ENCODE results near the gene FBXO28. TPM values are rescaled to one million over a fixed set of nuclear protein-coding genes. Genes with fewer than 3 reads are reported as not detected.

FBXO28 gene
- total and polyA plus RNA-seq, 2 donors = 18.3 to 19.6 TPM

- 98% methylated on average over 11 of the region's 11 CpGs for WGBS
- no peak overlapping the region for H3K27ac ChIP-seq (ENCODE audit: low read depth in 1 of 2, low read length in 1 of 2)
- no peaks in the 10 kb centered on the region for H3K27me3 ChIP-seq (ENCODE audit: control insufficient read depth in 2 of 2, insufficient read depth in 1 of 2, low read length in 1 of 2)
- no peak for DNase-seq (ENCODE audit: low read depth in 6 of 9, low spot score in 9 of 9)
- peaks cover 16 to 35% of the 10 kb centered on the region in 2 donors for H3K36me3 ChIP-seq (ENCODE audit: control insufficient read depth in 2 of 2, insufficient read depth in 2 of 2, low read length in 1 of 2)
- no peaks in the 10 kb centered on the region for H3K9me3 ChIP-seq (ENCODE audit: control insufficient read depth in 2 of 2, insufficient read depth in 1 of 2, low read length in 1 of 2)
- no peaks in the 10 kb centered on the region for H3K4me1 ChIP-seq (ENCODE audit: control insufficient read depth in 2 of 2, insufficient read depth in 2 of 2, low read length in 2 of 2)
- H3K4me3 ChIP-seq (ENCODE audit: low read length in 2 of 2) = no peak overlapping the region
These were observed 43.4 kb downstream of the FBXO28 start for GRCh38 chr1:224157316-224157715.

GRCh38 chr1:224159541-224159940 is 45.6 kb downstream of the FBXO28 start:
- Histone ChIP-seq H3K4me3 (ENCODE audit: low read length in 2 of 2) (no peak overlapping the region), H3K9me3 (ENCODE audit: control insufficient read depth in 2 of 2, insufficient read depth in 1 of 2, low read length in 1 of 2) (no peaks in the 10 kb centered on the region), H3K27me3 (ENCODE audit: control insufficient read depth in 2 of 2, insufficient read depth in 1 of 2, low read length in 1 of 2) (no peaks in the 10 kb centered on the region), H3K4me1 (ENCODE audit: control insufficient read depth in 2 of 2, insufficient read depth in 2 of 2, low read length in 2 of 2) (no peaks in the 10 kb centered on the region), H3K27ac (ENCODE audit: low read depth in 1 of 2, low read length in 1 of 2) (no peak overlapping the region), H3K36me3 (ENCODE audit: control insufficient read depth in 2 of 2, insufficient read depth in 2 of 2, low read length in 1 of 2) (peaks cover 12 to 35% of the 10 kb centered on the region in 2 donors)
- no peak for DNase-seq (ENCODE audit: low read depth in 6 of 9, low spot score in 9 of 9)
- 82% methylated on average over 6 of the region's 6 CpGs for WGBS

GRCh38 chr1:224160171-224160682 is 46.3 kb downstream of the FBXO28 start:
- Histone ChIP-seq H3K9me3 (ENCODE audit: control insufficient read depth in 2 of 2, insufficient read depth in 1 of 2, low read length in 1 of 2) (no peaks in the 10 kb centered on the region), H3K27ac (ENCODE audit: low read depth in 1 of 2, low read length in 1 of 2) (no peak overlapping the region), H3K4me1 (ENCODE audit: control insufficient read depth in 2 of 2, insufficient read depth in 2 of 2, low read length in 2 of 2) (no peaks in the 10 kb centered on the region), H3K27me3 (ENCODE audit: control insufficient read depth in 2 of 2, insufficient read depth in 1 of 2, low read length in 1 of 2) (no peaks in the 10 kb centered on the region), H3K36me3 (ENCODE audit: control insufficient read depth in 2 of 2, insufficient read depth in 2 of 2, low read length in 1 of 2) (peaks cover 12 to 35% of the 10 kb centered on the region in 2 donors), H3K4me3 (ENCODE audit: low read length in 2 of 2) (no peak overlapping the region)
- WGBS = 98% methylated on average over 9 of the region's 9 CpGs
- no peak for DNase-seq (ENCODE audit: low read depth in 6 of 9, low spot score in 9 of 9)

- Histone ChIP-seq H3K4me3 (ENCODE audit: low read length in 2 of 2) (no peak overlapping the region), H3K36me3 (ENCODE audit: control insufficient read depth in 2 of 2, insufficient read depth in 2 of 2, low read length in 1 of 2) (peaks cover 7 to 16% of the 10 kb centered on the region in 2 donors), H3K27me3 (ENCODE audit: control insufficient read depth in 2 of 2, insufficient read depth in 1 of 2, low read length in 1 of 2) (no peaks in the 10 kb centered on the region), H3K27ac (ENCODE audit: low read depth in 1 of 2, low read length in 1 of 2) (no peak overlapping the region), H3K9me3 (ENCODE audit: control insufficient read depth in 2 of 2, insufficient read depth in 1 of 2, low read length in 1 of 2) (no peaks in the 10 kb centered on the region), H3K4me1 (ENCODE audit: control insufficient read depth in 2 of 2, insufficient read depth in 2 of 2, low read length in 2 of 2) (no peaks in the 10 kb centered on the region)
- WGBS = over 99% methylated on average over 8 of the region's 8 CpGs
- DNase-seq (ENCODE audit: low read depth in 6 of 9, low spot score in 9 of 9) = no peak
These were observed 48.9 kb downstream of the FBXO28 start for GRCh38 chr1:224162768-224163167.

GRCh38 chr1:224163311-224163710 is 49.4 kb downstream of the FBXO28 start:
- no peak overlapping the region for H3K27ac ChIP-seq (ENCODE audit: low read depth in 1 of 2, low read length in 1 of 2)
- H3K4me1 ChIP-seq (ENCODE audit: control insufficient read depth in 2 of 2, insufficient read depth in 2 of 2, low read length in 2 of 2) = no peaks in the 10 kb centered on the region
- no peak for DNase-seq (ENCODE audit: low read depth in 6 of 9, low spot score in 9 of 9)
- H3K4me3 ChIP-seq (ENCODE audit: low read length in 2 of 2) = no peak overlapping the region
- 71% methylated on average over 2 of the region's 2 CpGs for WGBS
- no peaks in the 10 kb centered on the region for H3K27me3 ChIP-seq (ENCODE audit: control insufficient read depth in 2 of 2, insufficient read depth in 1 of 2, low read length in 1 of 2)
- H3K9me3 ChIP-seq (ENCODE audit: control insufficient read depth in 2 of 2, insufficient read depth in 1 of 2, low read length in 1 of 2) = no peaks in the 10 kb centered on the region
- peaks cover 5 to 12% of the 10 kb centered on the region in 2 donors for H3K36me3 ChIP-seq (ENCODE audit: control insufficient read depth in 2 of 2, insufficient read depth in 2 of 2, low read length in 1 of 2)

GRCh38 chr1:224168859-224169380 is 55.0 kb downstream of the FBXO28 start:
- H3K27ac ChIP-seq (ENCODE audit: low read depth in 1 of 2, low read length in 1 of 2) = peak overlapping the region; percentile 19 to 42
- DNase-seq (ENCODE audit: low read depth in 6 of 9, low spot score in 9 of 9) = peak in 7 of 9 donors; percentile 24 to 80 (median 46)
- H3K27me3 ChIP-seq (ENCODE audit: control insufficient read depth in 2 of 2, insufficient read depth in 1 of 2, low read length in 1 of 2) = no peaks in the 10 kb centered on the region
- WGBS = 22% methylated on average over 5 of the region's 5 CpGs
- no peaks in the 10 kb centered on the region for H3K36me3 ChIP-seq (ENCODE audit: control insufficient read depth in 2 of 2, insufficient read depth in 2 of 2, low read length in 1 of 2)
- peaks cover 12 to 19% of the 10 kb centered on the region in 2 donors for H3K4me1 ChIP-seq (ENCODE audit: control insufficient read depth in 2 of 2, insufficient read depth in 2 of 2, low read length in 2 of 2)
- H3K4me3 ChIP-seq (ENCODE audit: low read length in 2 of 2) = no peak overlapping the region
- H3K9me3 ChIP-seq (ENCODE audit: control insufficient read depth in 2 of 2, insufficient read depth in 1 of 2, low read length in 1 of 2) = no peaks in the 10 kb centered on the region

- 93% methylated on average over 4 of the region's 4 CpGs for WGBS
- Histone ChIP-seq H3K9me3 (ENCODE audit: control insufficient read depth in 2 of 2, insufficient read depth in 1 of 2, low read length in 1 of 2) (no peaks in the 10 kb centered on the region), H3K4me1 (ENCODE audit: control insufficient read depth in 2 of 2, insufficient read depth in 2 of 2, low read length in 2 of 2) (peaks cover 12 to 19% of the 10 kb centered on the region in 2 donors), H3K36me3 (ENCODE audit: control insufficient read depth in 2 of 2, insufficient read depth in 2 of 2, low read length in 1 of 2) (no peaks in the 10 kb centered on the region), H3K27ac (ENCODE audit: low read depth in 1 of 2, low read length in 1 of 2) (no peak overlapping the region), H3K4me3 (ENCODE audit: low read length in 2 of 2) (no peak overlapping the region), H3K27me3 (ENCODE audit: control insufficient read depth in 2 of 2, insufficient read depth in 1 of 2, low read length in 1 of 2) (no peaks in the 10 kb centered on the region)
- DNase-seq (ENCODE audit: low read depth in 6 of 9, low spot score in 9 of 9) = no peak
These were observed 55.9 kb downstream of the FBXO28 start for GRCh38 chr1:224169718-224170270.

- no peaks in the 10 kb centered on the region for H3K36me3 ChIP-seq (ENCODE audit: control insufficient read depth in 2 of 2, insufficient read depth in 2 of 2, low read length in 1 of 2)
- 98% methylated on average over 4 of the region's 4 CpGs for WGBS
- no peak overlapping the region for H3K27ac ChIP-seq (ENCODE audit: low read depth in 1 of 2, low read length in 1 of 2)
- no peak for DNase-seq (ENCODE audit: low read depth in 6 of 9, low spot score in 9 of 9)
- no peaks in the 10 kb centered on the region for H3K9me3 ChIP-seq (ENCODE audit: control insufficient read depth in 2 of 2, insufficient read depth in 1 of 2, low read length in 1 of 2)
- no peaks in the 10 kb centered on the region for H3K27me3 ChIP-seq (ENCODE audit: control insufficient read depth in 2 of 2, insufficient read depth in 1 of 2, low read length in 1 of 2)
- peaks cover 12 to 19% of the 10 kb centered on the region in 2 donors for H3K4me1 ChIP-seq (ENCODE audit: control insufficient read depth in 2 of 2, insufficient read depth in 2 of 2, low read length in 2 of 2)
- no peak overlapping the region for H3K4me3 ChIP-seq (ENCODE audit: low read length in 2 of 2)
These were observed 56.4 kb downstream of the FBXO28 start for GRCh38 chr1:224170343-224170742.

GRCh38 chr1:224170748-224171478 is 57.0 kb downstream of the FBXO28 start:
- Histone ChIP-seq H3K4me3 (ENCODE audit: low read length in 2 of 2) (no peak overlapping the region), H3K36me3 (ENCODE audit: control insufficient read depth in 2 of 2, insufficient read depth in 2 of 2, low read length in 1 of 2) (no peaks in the 10 kb centered on the region), H3K27ac (ENCODE audit: low read depth in 1 of 2, low read length in 1 of 2) (no peak overlapping the region), H3K4me1 (ENCODE audit: control insufficient read depth in 2 of 2, insufficient read depth in 2 of 2, low read length in 2 of 2) (peaks cover 12 to 23% of the 10 kb centered on the region in 2 donors), H3K9me3 (ENCODE audit: control insufficient read depth in 2 of 2, insufficient read depth in 1 of 2, low read length in 1 of 2) (no peaks in the 10 kb centered on the region), H3K27me3 (ENCODE audit: control insufficient read depth in 2 of 2, insufficient read depth in 1 of 2, low read length in 1 of 2) (peaks cover 0 to 2% of the 10 kb centered on the region in 2 donors)
- peak in 2 of 9 donors; percentile 24 to 35 for DNase-seq (ENCODE audit: low read depth in 6 of 9, low spot score in 9 of 9)
- 87% methylated on average over 9 of the region's 9 CpGs for WGBS

Measured in thymus (tissue), 11 donors.